ENCODE measurements around the gene LMF2.
"Not testable (repeated sequence)": the region's sequence is repeated elsewhere in the genome, so short reads cannot be mapped to it uniquely, and the experiment has no call there.

Gene LMF2

DNA sequence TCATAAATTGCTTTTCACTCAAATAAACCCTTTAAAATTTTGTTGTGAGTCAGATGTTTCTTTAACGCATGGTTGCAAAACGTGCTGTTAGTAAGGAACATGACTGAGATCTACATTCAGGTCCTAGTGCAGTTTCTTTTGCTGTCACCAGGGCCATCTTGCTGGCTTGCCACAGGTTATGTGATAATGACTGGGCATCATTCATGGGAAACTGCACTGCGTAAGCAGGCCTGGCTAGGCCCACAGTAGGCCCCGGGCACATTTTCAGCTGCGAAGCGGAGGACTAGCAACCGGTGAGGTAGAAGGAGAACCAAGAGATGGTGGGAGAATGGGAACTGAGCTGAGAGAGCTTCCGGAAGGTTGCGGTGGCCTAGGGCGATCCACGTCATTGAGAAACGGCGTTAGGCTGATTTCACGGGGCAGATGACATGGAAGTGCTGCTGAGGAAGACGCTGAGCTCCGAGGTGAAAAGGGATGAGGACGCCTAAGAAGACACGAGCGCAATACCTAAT is 35.0 kb upstream of the LMF2 start:
- peaks cover 7% of the 10 kb centered on the region for H3K4me1 ChIP-seq
- no peaks in the 10 kb centered on the region for H3K36me3 ChIP-seq (ENCODE audit: control insufficient read depth, insufficient read depth, low read length)
- peak overlapping the region; percentile 53 for H3K27ac ChIP-seq
- TF ChIP-seq, protein P1, sequence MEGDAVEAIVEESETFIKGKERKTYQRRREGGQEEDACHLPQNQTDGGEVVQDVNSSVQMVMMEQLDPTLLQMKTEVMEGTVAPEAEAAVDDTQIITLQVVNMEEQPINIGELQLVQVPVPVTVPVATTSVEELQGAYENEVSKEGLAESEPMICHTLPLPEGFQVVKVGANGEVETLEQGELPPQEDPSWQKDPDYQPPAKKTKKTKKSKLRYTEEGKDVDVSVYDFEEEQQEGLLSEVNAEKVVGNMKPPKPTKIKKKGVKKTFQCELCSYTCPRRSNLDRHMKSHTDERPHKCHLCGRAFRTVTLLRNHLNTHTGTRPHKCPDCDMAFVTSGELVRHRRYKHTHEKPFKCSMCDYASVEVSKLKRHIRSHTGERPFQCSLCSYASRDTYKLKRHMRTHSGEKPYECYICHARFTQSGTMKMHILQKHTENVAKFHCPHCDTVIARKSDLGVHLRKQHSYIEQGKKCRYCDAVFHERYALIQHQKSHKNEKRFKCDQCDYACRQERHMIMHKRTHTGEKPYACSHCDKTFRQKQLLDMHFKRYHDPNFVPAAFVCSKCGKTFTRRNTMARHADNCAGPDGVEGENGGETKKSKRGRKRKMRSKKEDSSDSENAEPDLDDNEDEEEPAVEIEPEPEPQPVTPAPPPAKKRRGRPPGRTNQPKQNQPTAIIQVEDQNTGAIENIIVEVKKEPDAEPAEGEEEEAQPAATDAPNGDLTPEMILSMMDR (IDR thresholded peaks at IDR 0.05) = no peak
- H3K79me2 ChIP-seq = no peaks in the 10 kb centered on the region
- H3K9me3 ChIP-seq (ENCODE audit: control insufficient read depth, low read length) = no peaks in the 10 kb centered on the region
- no peak overlapping the region for H3K4me2 ChIP-seq (ENCODE audit: low read length)
- no peak overlapping the region for H3K4me3 ChIP-seq (ENCODE audit: low read depth, low read length)
- H2AFZ ChIP-seq = no peak overlapping the region
- no peak overlapping the region for H3K9ac ChIP-seq
- no peaks in the 10 kb centered on the region for H3K27me3 ChIP-seq (ENCODE audit: control insufficient read depth, insufficient read depth, low read length)

DNA sequence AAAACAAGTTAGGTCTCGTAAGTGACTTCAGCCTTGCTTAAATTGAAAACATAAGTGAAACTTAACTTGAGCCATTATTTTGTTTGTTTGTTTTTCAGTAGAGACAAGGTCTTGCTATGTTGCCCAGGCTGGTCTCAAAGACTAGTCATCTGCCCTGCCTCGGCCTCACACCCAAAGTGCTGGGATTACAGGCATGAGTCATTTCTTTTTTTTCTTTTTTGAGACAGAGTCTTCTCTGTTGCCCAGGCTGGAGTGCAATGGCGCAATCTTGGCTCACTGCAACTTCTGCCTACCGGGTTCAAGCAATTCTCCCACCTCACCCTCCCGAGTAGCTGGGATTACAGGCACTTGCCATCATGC is 34.1 kb upstream of the LMF2 start:
- not testable (repeated sequence) for H3K4me1 ChIP-seq; H3K9me3 ChIP-seq (ENCODE audit: control insufficient read depth, low read length); H3K27me3 ChIP-seq (ENCODE audit: control insufficient read depth, insufficient read depth, low read length); H2AFZ ChIP-seq; H3K4me3 ChIP-seq (ENCODE audit: low read depth, low read length); H3K9ac ChIP-seq; H3K36me3 ChIP-seq (ENCODE audit: control insufficient read depth, insufficient read depth, low read length); H3K4me2 ChIP-seq (ENCODE audit: low read length); H3K79me2 ChIP-seq
- H3K27ac ChIP-seq = peak overlapping the region; percentile 53

DNA sequence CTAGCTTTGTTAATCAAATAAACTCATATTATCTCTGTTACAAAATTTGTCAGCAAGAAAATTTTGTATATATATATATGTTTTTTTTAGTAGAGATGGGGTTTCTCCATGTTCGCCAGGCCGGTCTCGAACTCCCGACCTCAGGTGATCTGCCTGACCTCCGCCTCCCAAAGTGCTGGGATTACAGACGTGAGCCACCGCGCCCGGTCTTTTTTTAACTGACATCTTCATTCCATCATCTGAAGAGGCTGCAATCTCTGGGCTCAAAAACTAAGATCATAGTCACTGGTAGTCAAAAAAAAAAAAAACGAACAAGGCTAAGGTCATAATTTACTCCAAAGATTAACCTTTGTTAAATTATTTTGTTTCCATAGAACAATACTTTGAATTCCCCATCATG is 32.9 kb upstream of the LMF2 start:
- Histone ChIP-seq H3K4me3 (ENCODE audit: low read depth, low read length) (no peak overlapping the region), H3K36me3 (ENCODE audit: control insufficient read depth, insufficient read depth, low read length) (no peaks in the 10 kb centered on the region), H3K79me2 (no peaks in the 10 kb centered on the region), H2AFZ (no peak overlapping the region), H3K4me1 (peaks cover 3% of the 10 kb centered on the region), H3K27ac (peak overlapping the region; percentile 87), H3K4me2 (ENCODE audit: low read length) (no peak overlapping the region), H3K27me3 (ENCODE audit: control insufficient read depth, insufficient read depth, low read length) (no peaks in the 10 kb centered on the region), H3K9ac (no peak overlapping the region), H3K9me3 (ENCODE audit: control insufficient read depth, low read length) (no peaks in the 10 kb centered on the region)
- TF ChIP-seq, protein P1 (IDR thresholded peaks at IDR 0.05) = no peak

DNA sequence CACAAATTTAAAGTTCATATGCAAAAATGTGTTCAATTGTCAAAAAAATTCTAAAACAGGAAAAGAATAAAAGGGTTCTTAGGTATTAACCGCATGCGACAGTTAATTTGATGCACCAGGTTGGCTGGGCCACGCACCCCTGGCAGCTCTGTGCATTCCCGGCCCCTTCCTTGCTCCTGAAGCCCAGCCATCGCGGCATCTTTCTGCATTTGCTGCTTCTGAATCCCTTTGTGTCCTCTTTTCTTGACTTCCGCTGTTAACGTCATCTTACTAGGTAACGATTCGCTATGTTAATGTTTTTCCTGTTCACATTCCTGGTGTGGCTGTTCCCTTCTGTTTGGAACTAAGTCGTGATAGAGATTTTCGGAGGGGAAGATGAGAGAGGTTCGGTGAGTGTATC is 30.3 kb upstream of the LMF2 start:
- H3K27me3 ChIP-seq (ENCODE audit: control insufficient read depth, insufficient read depth, low read length) = no peaks in the 10 kb centered on the region
- TF ChIP-seq, protein P1 (IDR thresholded peaks at IDR 0.05) = no peak
- H3K79me2 ChIP-seq = no peaks in the 10 kb centered on the region
- peaks cover 4% of the 10 kb centered on the region for H3K4me1 ChIP-seq
- no peak overlapping the region for H2AFZ ChIP-seq
- H3K27ac ChIP-seq = peak overlapping the region; percentile 39
- no peak overlapping the region for H3K4me2 ChIP-seq (ENCODE audit: low read length)
- H3K36me3 ChIP-seq (ENCODE audit: control insufficient read depth, insufficient read depth, low read length) = no peaks in the 10 kb centered on the region
- H3K4me3 ChIP-seq (ENCODE audit: low read depth, low read length) = no peak overlapping the region
- H3K9ac ChIP-seq = no peak overlapping the region
- no peaks in the 10 kb centered on the region for H3K9me3 ChIP-seq (ENCODE audit: control insufficient read depth, low read length)

DNA sequence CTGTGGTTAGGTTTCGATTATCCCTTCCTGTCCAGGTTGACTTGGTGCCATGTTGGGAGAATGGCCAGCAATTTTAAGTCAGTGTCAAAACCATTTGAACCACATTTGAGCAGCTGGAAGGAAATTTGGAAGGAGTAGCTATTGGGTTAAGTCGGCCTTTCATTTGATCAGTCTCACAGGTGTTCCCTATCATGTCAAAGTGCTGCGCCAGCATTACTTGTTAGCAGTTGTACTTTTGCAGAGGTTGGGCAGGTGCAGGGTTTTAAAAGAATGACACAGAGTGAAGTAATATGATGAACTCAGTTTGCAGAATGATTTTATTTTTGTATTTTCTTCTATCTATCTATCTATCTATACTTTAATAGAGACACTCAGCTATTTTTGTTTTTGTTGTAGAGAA is 28.7 kb upstream of the LMF2 start:
- Histone ChIP-seq H3K9ac (no peak overlapping the region), H3K27ac (no peak overlapping the region), H3K4me2 (ENCODE audit: low read length) (peak overlapping the region; percentile 9), H3K4me1 (peaks cover 4% of the 10 kb centered on the region), H3K9me3 (ENCODE audit: control insufficient read depth, low read length) (no peaks in the 10 kb centered on the region), H2AFZ (no peak overlapping the region), H3K79me2 (no peaks in the 10 kb centered on the region), H3K27me3 (ENCODE audit: control insufficient read depth, insufficient read depth, low read length) (no peaks in the 10 kb centered on the region), H3K36me3 (ENCODE audit: control insufficient read depth, insufficient read depth, low read length) (no peaks in the 10 kb centered on the region), H3K4me3 (ENCODE audit: low read depth, low read length) (no peak overlapping the region)
- TF ChIP-seq, protein P1 (IDR thresholded peaks at IDR 0.05) = no peak

Measured in parathyroid adenoma (tissue), 2 donors.